NCI-H82 (cell line): ENCODE results near the gene CHST6.
"Not testable (repeated sequence)": the region's sequence is repeated elsewhere in the genome, so short reads cannot be mapped to it uniquely, and the experiment has no call there.

ENCODE experiments used
- DNase-seq: peaks from one replicate; lab custom pipeline; 2025; lab: John Stamatoyannopoulos, UW

The CHST6 gene

GRCh38 chr16:75475420-75475847, 19.8 kb downstream of the CHST6 start:
- no peak for DNase-seq

- DNase-seq = no peak
Measured at GRCh38 chr16:75472908-75473877, 22.0 kb downstream of the CHST6 start.

DNA sequence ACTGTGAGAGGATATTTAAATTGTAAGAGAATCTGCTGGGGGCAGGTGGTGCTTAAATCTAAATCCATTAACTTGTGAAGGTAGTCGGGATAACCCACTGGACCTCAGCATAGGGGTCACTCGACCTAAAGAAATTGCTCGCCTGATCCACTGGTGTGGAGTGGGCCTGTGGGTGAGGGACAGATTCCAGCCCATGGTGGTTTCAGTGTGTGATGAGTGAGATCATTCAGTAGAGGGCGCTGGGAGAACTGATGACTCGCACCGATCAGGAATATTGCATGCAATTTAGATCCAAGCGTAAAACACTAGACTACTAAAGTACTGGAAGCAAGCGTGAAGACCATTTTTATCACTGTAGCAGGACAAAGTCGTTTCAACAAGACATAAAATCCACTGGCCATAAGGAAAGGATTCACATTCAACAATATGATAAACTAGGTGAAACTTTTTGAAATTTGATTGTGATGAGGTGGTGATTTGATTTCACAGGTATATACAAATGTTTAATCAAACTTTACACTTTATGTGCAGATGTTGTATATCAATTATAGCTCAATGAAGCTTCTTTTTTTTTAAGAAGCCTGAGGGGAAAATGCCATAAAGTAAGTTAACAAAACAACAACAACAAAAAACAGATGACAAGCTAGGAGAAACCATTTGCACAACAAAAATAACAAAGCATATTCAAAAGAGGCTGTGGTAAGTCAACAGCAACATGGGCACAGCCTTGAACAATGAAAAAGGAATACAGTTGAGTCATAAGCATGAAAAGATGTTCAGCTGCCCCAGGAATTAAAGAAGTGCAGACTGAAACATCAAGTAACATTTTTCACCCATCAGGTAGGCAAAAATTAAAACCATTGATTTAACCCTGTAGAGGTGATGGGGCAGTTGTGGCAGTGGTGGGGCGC, 23.3 kb downstream of the CHST6 start:
- peak; percentile 79 for DNase-seq

DNA sequence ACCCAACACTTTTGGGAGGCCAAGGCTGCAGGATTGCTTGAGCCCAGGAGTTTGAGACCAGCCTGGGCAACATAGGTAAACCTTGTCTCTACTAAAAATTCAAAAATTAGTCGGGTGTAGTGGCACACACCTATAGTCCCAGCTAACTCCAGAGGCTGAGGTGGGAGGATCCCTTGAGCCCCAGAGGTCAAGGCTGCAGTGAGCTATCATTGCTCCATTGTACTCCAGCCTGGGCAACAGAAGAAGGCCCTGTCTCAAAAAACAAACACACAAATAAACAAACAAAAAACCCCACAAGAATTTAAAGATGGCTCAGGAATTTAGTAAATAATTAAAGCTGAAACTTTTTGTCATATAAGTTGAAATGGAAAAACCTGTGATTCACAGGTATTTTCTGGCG, 28.5 kb downstream of the CHST6 start:
- DNase-seq = no peak

DNA sequence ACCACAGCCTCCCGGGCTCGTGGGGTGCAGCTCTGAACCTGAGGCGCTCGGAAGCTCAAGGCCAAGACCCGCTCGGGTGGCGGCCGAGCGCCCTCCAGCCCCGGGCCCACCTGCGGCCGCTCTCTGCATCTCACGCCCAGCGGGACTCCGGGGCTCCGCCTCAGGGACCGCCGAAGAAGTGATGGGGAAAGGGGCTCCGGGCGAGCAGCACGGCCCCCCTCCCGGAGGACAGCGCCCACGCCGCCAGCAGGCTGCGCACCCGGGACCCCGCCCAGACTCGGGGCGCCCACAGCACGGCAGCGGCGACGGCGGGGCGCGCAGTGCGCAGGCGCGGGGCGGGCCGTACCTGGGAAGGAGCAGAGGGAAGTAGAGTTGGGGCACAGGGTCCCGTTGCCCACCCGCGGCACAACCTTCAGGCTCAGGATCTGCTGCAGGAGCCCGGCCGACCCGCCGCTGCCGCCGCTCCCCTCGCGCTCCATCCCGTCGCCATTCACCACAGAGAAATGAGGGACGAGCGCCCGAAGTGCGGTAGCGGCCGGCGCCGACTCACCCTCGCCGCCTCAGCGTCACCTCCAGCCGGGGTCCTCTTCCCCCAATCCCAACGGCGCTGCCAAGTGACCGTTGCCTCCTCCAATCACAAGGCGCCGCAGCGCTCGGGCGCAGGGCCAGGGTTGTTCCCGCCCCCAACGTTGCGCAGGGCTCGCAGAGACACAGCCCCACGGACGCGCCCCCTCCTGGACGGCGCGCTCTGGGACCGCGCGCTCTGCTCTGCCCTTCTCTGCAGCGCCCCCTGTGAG, 30.9 kb downstream of the CHST6 start, which contains the start of gene TMEM170A:
TMEM170A (minus strand) TSS at position 568 of the 797 bp plus-strand sequence; CDS start at position 479, 89 bp downstream.
- DNase-seq = peak; percentile 98

- peak; percentile 85 for DNase-seq
Measured at GRCh38 chr16:75463389-75464121, 31.7 kb downstream of the CHST6 start.

DNA sequence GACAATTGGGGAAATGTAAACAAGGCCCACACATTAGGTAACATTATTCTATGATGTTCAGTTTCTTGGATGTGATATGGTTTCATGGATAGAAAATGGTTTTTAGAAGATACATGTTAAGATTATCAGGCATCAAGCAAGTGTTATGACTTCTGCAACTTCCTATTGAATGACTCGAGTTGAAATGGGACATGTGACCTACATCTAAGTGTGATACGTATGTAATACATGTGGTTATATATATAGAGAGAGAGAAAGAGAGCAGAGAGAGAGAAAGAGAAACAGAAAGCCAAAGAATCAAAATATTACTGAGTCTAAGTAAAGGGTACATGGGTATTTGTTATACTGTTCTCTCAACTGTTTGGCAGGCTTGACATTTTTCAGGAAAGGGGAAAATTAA, 32.4 kb downstream of the CHST6 start:
- no peak for DNase-seq

DNA sequence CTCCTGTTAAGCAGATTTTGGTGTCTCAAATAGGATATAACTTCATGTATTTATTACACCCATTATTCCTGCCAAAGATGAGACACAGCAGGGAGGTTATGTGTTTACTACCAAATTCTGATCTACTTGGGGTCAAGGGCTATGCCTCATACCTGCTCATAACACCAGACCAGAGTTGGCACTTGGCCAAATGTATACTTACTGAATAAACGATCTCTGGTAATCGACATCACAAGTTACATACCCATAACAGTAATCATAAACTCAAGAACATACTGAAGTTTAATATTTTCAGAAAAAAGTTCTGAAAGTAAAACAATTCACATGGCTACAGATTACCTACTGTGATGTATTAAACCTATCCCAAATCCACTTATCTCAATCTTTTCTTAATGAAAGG, 33.7 kb downstream of the CHST6 start:
- peak; percentile 24 for DNase-seq

GRCh38 chr16:75460446-75460845, 34.8 kb downstream of the CHST6 start:
- DNase-seq = peak; percentile 37

- no peak for DNase-seq
Measured at GRCh38 chr16:75459691-75460090, 35.5 kb downstream of the CHST6 start.

- no peak for DNase-seq
Measured at GRCh38 chr16:75458439-75458838, 36.8 kb downstream of the CHST6 start.

- no peak for DNase-seq
Measured at GRCh38 chr16:75458029-75458428, 37.2 kb downstream of the CHST6 start.

DNA sequence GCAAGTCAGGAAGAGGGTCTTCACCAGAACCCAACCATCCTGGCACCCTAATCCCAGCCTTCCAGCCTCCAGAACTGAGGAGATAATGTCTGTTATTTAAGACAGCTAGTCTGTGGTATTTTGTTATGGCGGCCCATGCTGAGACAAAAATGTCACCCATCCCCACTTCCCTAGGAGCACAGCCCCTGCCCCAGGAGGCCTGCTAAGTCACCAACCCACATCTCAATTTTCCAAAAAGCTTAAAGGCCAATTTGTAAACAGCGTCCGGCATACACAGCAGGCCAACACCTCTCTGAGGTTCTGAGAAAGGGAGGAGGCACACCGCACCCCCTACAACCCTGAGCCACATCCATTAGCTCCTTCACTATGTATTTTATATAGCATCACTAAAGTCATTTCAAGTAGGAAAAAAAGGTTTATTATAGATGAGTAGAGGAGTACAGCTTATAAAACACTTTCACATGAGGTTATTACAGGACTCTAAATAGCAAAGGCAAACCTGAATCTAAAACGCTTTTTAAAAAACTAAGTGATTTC, 37.7 kb downstream of the CHST6 start:
- DNase-seq = no peak

DNA sequence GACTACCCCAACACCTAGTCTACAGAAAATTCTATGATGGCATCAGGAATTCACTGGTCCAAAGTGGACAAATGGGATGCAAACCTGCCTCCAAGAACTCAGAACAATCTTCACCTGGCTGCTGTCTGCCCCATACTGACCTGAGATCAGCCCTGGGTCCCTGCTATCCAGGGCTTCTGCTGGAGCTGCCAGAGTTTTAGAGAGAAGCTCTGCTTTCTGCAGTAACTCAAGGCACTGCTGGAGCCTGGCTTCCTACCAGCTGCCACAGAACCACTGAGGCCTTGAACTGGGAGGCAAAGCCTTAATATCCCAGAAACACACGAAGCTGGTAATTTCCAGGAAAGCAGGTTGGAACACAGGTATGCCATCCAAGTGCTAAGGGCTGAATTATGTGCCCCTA, 38.3 kb downstream of the CHST6 start:
- DNase-seq = peak; percentile 35

DNA sequence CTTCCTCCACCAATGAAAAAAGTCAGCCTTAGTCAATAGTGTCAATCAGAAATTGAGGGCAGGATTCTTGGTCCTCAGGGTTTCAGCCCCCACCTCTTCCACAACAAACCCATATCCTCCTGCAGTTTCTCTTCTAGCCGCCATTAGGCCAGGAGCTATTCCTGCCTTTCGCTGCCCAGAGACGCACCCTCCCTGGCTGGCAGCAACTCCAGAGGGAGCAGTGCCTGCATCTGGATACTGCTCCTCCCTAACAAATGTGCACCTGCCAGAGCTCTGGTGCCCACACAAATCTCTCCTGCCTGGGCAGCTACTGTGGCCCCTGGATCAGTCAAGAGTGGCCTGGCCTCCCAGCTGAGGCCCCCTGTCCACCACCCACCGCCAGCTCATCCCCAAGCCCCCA, 38.8 kb downstream of the CHST6 start:
- not testable (repeated sequence) for DNase-seq

DNA sequence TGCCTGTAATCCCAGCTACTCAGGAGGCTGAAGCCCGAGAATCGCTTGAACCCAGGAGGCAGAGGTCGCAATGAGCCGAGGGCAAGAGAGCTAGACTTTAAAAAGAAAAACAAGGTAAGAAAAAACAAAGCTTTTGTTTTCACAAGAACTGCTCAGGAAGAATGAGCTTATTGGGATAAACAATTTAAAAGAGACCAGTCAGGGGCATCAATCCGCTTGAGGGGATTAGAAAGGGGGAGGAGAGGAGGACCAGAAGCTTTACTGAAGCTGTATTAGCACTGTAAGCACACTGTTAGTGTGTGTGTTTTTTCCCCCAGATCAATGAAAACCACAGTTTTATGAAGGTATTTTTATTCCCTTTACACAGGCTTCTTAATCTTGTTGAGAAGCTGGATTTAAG, 39.6 kb downstream of the CHST6 start:
- DNase-seq = peak; percentile 85

- DNase-seq = no peak
Measured at GRCh38 chr16:75452464-75453190, 42.6 kb downstream of the CHST6 start.

DNA sequence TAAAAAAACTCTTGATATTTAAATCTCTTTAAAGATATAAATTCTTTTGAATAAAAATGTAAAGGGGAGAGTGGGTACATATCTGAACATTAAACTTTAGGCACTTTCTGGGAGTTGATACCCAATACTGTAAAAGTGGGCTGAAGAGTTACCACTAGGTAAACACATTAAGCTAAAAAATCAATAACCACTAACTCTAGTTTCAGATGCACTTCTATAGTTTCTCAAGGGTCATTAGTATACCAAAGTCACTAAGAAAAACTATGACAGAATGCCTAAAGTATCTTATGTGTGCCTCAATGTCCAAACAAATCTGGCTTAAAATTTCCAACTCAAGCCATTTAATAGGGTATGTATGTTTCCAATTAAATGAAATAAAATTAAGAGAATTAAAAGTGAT, 48.8 kb downstream of the CHST6 start:
- no peak for DNase-seq

GRCh38 chr16:75445298-75445697, 49.9 kb downstream of the CHST6 start:
- peak; percentile 18 for DNase-seq

DNA sequence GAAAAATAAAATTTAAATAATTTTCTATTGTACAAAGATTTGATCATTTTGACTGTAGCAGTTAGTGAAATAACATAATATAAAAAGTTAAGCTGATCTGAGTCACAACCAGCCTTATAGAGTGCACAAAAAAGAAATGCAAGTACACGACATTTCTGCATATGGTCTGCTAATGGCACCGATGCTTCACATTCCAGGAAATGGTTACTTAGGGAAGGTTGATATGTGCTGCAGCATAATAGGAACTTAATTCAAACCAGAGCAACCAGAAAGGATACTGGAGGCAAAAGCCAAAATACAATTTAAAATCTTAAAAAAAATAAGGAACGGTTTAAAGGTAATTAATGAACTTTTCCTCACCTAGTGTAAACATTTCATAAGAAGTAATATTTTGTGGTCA, 51.9 kb downstream of the CHST6 start:
- DNase-seq = no peak
